LoVo (cell line): ENCODE results near the gene TDRD12.
"Not testable (repeated sequence)": the region's sequence is repeated elsewhere in the genome, so short reads cannot be mapped to it uniquely, and the experiment has no call there.

Source experiments
- DNase-seq: peaks from one replicate; pipeline ENCODE4 v3.0.0-alpha.2; 2016; ENCODE audit warnings: low spot score

TDRD12 gene

GRCh38 chr19:32746631-32747196, 27.1 kb downstream of the TDRD12 start:
- not testable (repeated sequence) for DNase-seq

- DNase-seq, result no peak
Observed at GRCh38 chr19:32748497-32748896, 28.9 kb downstream of the TDRD12 start.

- no peak for DNase-seq
Observed at GRCh38 chr19:32748948-32749347, 29.4 kb downstream of the TDRD12 start.

GRCh38 chr19:32749361-32749760, 29.8 kb downstream of the TDRD12 start:
- no peak for DNase-seq

- no peak for DNase-seq
Observed at GRCh38 chr19:32750441-32751055, 31.0 kb downstream of the TDRD12 start.

GRCh38 chr19:32751066-32751465, 31.5 kb downstream of the TDRD12 start:
- no peak for DNase-seq

GRCh38 chr19:32757189-32757588, 37.6 kb downstream of the TDRD12 start:
- no peak for DNase-seq

GRCh38 chr19:32765365-32765764, 45.8 kb downstream of the TDRD12 start:
- not testable (repeated sequence) for DNase-seq

- no peak for DNase-seq
Observed at GRCh38 chr19:32767951-32768679, 48.5 kb downstream of the TDRD12 start.

GRCh38 chr19:32771596-32771995, 52.0 kb downstream of the TDRD12 start:
- DNase-seq, result no peak

GRCh38 chr19:32773126-32773525, 53.6 kb downstream of the TDRD12 start:
- no peak for DNase-seq

- DNase-seq, result no peak
Observed at GRCh38 chr19:32779082-32779481, 59.5 kb downstream of the TDRD12 start.

- DNase-seq, result no peak
Observed at GRCh38 chr19:32781280-32781679, 61.7 kb downstream of the TDRD12 start.

GRCh38 chr19:32782089-32782488, 62.5 kb downstream of the TDRD12 start:
- DNase-seq, result not testable (repeated sequence)

- DNase-seq, result not testable (repeated sequence)
Observed at GRCh38 chr19:32787161-32787813, 67.7 kb downstream of the TDRD12 start.

- DNase-seq, result not testable (repeated sequence)
Observed at GRCh38 chr19:32787895-32788294, 68.3 kb downstream of the TDRD12 start.

GRCh38 chr19:32789429-32789828, 69.9 kb downstream of the TDRD12 start:
- no peak for DNase-seq

- DNase-seq, result no peak
Observed at GRCh38 chr19:32798201-32798600, 78.6 kb downstream of the TDRD12 start.

- DNase-seq, result no peak
Observed at GRCh38 chr19:32800191-32800590, 80.6 kb downstream of the TDRD12 start.

- DNase-seq, result no peak
Observed at GRCh38 chr19:32800754-32801153, 81.2 kb downstream of the TDRD12 start.

GRCh38 chr19:32802840-32803239, 83.3 kb downstream of the TDRD12 start:
- DNase-seq, result no peak

- no peak for DNase-seq
Observed at GRCh38 chr19:32808236-32808635, 88.7 kb downstream of the TDRD12 start.

- no peak for DNase-seq
Observed at GRCh38 chr19:32809254-32809653, 89.7 kb downstream of the TDRD12 start.
